PC-9 (cell line): ENCODE measurements around the gene GLRA3.

ENCODE experiments used
- CTCF ChIP-seq: fragments of 200-600 bp; sonication (generic); conservative IDR thresholded peaks from 2 replicates; pipeline ENCODE4 v1.6.1; 2017; ENCODE audit warnings: mixed run types, antibody characterized with exemption, mild to moderate bottlenecking, moderate library complexity
- EZH2 ChIP-seq: fragments of 200-600 bp; sonication (generic); IDR thresholded peaks from 2 replicates; pipeline ENCODE4 v1.8.0; 2017; ENCODE audit warnings: antibody characterized with exemption, low read depth

GRCh38 chr4:174593701-174594100, 235.3 kb downstream of the GLRA3 start:
- TF ChIP-seq CTCF: no peak
- TF ChIP-seq EZH2: no peak
